Liver (tissue), 3 donors: ENCODE results near the gene HOATZ.

Experiments
- ATF3 ChIP-seq: IDR thresholded peaks from 2 replicates; pipeline ENCODE4 v1.6.1; 2016; ENCODE audit warnings: antibody characterized with exemption
- CTCF ChIP-seq: fragments of 150-350 bp; IDR thresholded peaks from 2 replicates; pipeline ENCODE4 v1.5.1; 2017; ENCODE audit warnings: improper control_type of control experiment, low read depth, low read length; ENCODE audit not compliant: missing input control
- EGR1 ChIP-seq, 2 donors: IDR thresholded peaks; 2 replicates each; pipeline ENCODE4 v1.6.1; 2016 to 2018; ENCODE audit warnings: antibody characterized with exemption in 2 of 2, low read depth in 2 of 2
- GABPA ChIP-seq, 2 donors: IDR thresholded peaks in 1 of 2; conservative IDR thresholded peaks in 1 of 2; 2 replicates each; pipeline ENCODE4 v1.6.1; 2016; ENCODE audit warnings: antibody characterized with exemption in 2 of 2, mild to moderate bottlenecking in 1 of 2, moderate library complexity in 1 of 2
- JUND ChIP-seq, 2 donors: IDR thresholded peaks; 2 replicates each; pipeline ENCODE4 v1.6.1; 2016; ENCODE audit warnings: antibody characterized with exemption in 2 of 2
- MAX ChIP-seq: IDR thresholded peaks from 2 replicates; pipeline ENCODE4 v1.6.1; 2016; ENCODE audit warnings: antibody characterized with exemption
- RAD21 ChIP-seq, 2 donors: IDR thresholded peaks; 2 replicates each; pipeline ENCODE4 v1.6.1; 2016; ENCODE audit warnings: antibody characterized with exemption in 2 of 2, mild to moderate bottlenecking in 2 of 2
- REST ChIP-seq: IDR thresholded peaks from 2 replicates; pipeline ENCODE4 v1.6.1; 2016; ENCODE audit warnings: antibody characterized with exemption, mild to moderate bottlenecking
- RXRA ChIP-seq, 2 donors: IDR thresholded peaks; 2 replicates each; pipeline ENCODE4 v1.6.1; 2017 to 2018; ENCODE audit warnings: antibody characterized with exemption in 2 of 2, mild to moderate bottlenecking in 1 of 2
- SP1 ChIP-seq: IDR thresholded peaks from 2 replicates; pipeline ENCODE4 v1.6.1; 2018; ENCODE audit warnings: antibody characterized with exemption, mild to moderate bottlenecking
- TAF1 ChIP-seq: conservative IDR thresholded peaks from 2 replicates; pipeline ENCODE4 v1.6.1; 2016; ENCODE audit warnings: antibody characterized with exemption, mild to moderate bottlenecking
- YY1 ChIP-seq: IDR thresholded peaks from 2 replicates; pipeline ENCODE4 v1.6.1; 2016; ENCODE audit warnings: antibody characterized with exemption, mild to moderate bottlenecking
- ZBTB33 ChIP-seq: IDR thresholded peaks from 2 replicates; pipeline ENCODE4 v1.6.1; 2016; ENCODE audit warnings: antibody characterized with exemption
- donor health status: healthy.
- donor health status: healthy.

- TF ChIP-seq GABPA (IDR thresholded peaks at IDR 0.05 in 1 of 2, conservative IDR thresholded peaks at IDR 0.05 in 1 of 2) = no peak
- TF ChIP-seq RAD21 (IDR thresholded peaks at IDR 0.05) = no peak
- no peak for TF ChIP-seq CTCF
- no peak for TF ChIP-seq EGR1 (IDR thresholded peaks at IDR 0.05; ENCODE audit: low read depth in 2 of 2)
- no peak for TF ChIP-seq TAF1
- TF ChIP-seq RXRA (IDR thresholded peaks at IDR 0.05) = no peak
- TF ChIP-seq REST = no peak
- no peak for TF ChIP-seq MAX
- no peak for TF ChIP-seq ZBTB33
- no peak for TF ChIP-seq YY1
- TF ChIP-seq SP1 = no peak
- no peak for TF ChIP-seq JUND (IDR thresholded peaks at IDR 0.05)
- no peak for TF ChIP-seq ATF3
Observed at GRCh38 chr11:111572581-111572980, 58.0 kb downstream of the HOATZ start.
